ENCODE measurements around the gene APOBEC3G.

DNA sequence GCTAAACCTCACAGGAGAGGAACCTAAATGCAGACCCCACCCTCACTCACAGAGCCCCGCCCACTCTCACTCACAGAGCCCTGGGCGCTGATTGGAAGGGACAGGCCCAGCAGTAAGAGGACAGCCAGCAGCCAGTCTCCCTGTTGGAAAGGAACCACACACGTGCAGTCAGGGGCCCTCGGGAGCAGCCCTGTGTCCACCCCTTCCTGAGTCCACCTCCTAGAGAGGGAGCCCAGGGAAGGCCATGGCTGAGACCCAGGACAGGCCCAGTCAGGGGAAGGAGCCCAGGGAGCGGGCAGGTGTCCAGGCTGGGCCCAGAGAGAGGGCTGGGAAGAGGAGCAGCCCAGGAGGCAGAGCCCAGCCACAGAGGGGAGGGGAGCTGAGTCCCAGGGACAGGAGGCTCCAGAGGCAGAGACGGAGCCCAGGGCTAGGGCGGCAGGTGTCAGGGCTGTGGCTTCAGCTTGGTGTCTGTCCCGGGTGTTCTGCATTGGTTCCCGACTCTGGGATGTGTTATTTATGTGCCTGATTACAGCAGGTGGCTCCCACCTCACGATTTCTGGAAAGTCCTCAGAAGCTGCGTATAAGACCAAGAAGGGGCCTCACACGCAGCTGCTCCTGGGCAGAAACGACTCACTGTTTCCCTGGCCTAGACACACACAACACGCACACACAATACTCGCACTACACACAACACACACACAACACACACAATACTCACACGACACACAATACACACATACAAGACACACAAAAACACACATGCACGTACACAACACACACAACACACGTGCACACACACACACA is 11.0 kb downstream of the APOBEC3G start:
- TF ChIP-seq, protein P1, sequence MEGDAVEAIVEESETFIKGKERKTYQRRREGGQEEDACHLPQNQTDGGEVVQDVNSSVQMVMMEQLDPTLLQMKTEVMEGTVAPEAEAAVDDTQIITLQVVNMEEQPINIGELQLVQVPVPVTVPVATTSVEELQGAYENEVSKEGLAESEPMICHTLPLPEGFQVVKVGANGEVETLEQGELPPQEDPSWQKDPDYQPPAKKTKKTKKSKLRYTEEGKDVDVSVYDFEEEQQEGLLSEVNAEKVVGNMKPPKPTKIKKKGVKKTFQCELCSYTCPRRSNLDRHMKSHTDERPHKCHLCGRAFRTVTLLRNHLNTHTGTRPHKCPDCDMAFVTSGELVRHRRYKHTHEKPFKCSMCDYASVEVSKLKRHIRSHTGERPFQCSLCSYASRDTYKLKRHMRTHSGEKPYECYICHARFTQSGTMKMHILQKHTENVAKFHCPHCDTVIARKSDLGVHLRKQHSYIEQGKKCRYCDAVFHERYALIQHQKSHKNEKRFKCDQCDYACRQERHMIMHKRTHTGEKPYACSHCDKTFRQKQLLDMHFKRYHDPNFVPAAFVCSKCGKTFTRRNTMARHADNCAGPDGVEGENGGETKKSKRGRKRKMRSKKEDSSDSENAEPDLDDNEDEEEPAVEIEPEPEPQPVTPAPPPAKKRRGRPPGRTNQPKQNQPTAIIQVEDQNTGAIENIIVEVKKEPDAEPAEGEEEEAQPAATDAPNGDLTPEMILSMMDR (IDR thresholded peaks at IDR 0.05; ENCODE audit: low read depth, low read length) = no peak
- TF ChIP-seq MYC (IDR thresholded peaks at IDR 0.05; ENCODE audit: low read depth, low read length) = no peak
- TF ChIP-seq, protein P2, sequence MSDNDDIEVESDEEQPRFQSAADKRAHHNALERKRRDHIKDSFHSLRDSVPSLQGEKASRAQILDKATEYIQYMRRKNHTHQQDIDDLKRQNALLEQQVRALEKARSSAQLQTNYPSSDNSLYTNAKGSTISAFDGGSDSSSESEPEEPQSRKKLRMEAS (IDR thresholded peaks at IDR 0.05; ENCODE audit: low read depth, low read length) = no peak
- TF ChIP-seq POLR2A (IDR thresholded peaks at IDR 0.05; ENCODE audit: extremely low read depth, insufficient read length) = no peak

All from NB4 (cell line).